ENCODE measurements around the gene ITPRIPL1.

ITPRIPL1 gene

DNA sequence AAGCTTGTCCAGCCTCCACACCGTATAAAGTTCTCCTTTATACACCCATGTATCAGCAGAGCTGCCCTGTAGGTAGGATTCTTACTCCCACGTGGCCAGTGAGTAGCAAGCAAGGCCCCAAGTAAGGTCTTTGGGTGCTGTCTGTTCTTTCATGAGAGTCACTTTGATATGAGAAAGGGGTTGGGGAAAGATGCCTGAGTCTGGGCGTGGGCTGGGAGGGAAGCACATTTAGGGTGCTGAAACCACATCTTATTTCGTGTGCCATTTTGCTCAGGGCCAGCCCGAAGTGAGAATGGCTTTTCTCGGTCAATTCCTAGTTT lies 436 bp upstream of the ITPRIPL1 start:
- no peak for DNase-seq

DNA sequence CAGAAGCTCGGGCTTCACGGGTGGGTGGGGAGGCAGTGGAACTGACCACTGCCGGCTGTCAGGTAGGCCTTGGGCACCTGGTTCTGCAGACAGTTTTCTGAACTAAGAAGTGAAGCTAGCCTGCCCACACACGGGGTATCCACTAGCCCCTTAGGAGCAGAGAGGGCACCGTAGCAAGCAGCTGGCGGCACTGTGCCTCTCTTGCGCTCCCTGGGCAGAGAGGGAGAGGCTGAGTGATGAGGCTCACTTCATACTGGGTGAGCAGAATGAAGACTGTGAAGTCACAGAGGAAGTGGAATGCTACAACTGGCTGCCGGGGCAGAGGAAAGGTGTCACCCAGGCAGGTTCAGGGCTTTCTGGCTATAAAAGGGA lies 753 bp downstream of the ITPRIPL1 start:
- DNase-seq = no peak

DNA sequence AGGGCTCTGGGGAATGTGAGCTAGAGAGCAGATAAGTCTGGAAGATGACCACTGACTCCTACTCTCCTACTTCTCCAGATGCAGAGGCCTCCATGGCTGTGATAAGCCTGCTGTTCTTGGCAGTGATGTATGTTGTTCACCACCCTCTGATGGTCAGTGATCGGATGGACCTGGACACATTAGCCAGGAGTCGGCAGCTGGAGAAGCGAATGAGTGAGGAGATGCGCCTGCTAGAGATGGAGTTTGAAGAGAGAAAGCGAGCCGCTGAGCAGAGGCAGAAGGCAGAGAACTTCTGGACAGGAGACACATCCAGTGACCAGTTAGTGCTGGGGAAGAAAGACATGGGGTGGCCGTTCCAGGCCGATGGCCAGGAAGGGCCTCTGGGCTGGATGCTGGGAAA lies 1.4 kb downstream of the ITPRIPL1 start:
- DNase-seq = no peak

DNA sequence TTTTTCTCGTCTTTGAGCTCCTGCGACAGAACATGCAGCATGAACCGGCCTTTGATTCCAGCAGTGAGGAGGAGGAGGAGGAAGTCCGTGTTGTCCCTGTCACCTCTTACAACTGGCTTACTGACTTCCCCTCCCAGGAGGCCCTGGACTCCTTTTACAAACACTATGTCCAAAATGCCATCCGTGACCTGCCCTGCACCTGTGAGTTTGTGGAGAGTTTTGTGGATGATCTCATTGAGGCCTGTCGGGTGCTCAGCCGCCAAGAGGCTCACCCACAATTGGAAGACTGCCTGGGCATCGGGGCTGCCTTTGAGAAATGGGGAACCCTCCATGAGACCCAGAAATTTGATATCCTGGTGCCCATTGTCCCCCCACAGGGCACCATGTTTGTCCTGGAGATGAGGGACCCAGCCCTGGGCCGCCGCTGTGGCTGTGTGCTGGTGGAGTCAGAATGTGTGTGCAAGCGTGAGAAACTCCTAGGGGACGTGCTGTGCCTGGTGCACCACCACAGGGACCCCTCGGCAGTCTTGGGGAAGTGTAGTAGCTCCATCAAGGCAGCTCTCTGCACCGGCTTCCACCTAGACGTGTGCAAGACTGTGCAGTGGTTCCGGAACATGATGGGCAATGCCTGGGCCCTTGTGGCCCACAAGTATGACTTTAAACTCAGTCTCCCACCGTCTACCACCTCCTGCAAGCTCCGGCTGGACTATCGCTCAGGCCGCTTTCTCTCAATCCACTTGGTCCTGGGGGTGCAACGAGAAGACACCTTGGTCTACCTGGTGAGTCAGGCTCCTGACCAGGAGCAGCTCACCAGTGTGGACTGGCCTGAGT lies 2.1 kb downstream of the ITPRIPL1 start:
- DNase-seq = no peak

DNA sequence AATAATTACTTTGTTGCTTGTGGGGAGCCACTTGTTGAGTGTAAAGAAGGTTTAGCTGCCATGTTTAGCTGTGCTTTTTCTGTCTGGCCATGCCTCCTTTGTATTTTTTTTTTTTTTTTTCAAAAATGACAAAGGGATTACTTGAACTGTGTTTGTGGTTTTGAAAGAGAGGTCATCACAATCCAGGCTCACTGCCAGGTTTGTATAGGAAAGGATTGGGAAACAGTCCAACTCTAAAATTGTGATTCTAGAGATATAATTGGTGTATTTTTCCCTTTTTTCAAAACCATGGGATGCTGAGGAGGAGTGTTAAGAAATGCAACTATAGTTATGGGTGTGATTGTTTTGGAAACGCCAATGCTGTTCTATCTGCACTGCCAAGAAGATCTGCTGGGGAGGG lies 4.3 kb downstream of the ITPRIPL1 start:
- no peak for DNase-seq

DNA sequence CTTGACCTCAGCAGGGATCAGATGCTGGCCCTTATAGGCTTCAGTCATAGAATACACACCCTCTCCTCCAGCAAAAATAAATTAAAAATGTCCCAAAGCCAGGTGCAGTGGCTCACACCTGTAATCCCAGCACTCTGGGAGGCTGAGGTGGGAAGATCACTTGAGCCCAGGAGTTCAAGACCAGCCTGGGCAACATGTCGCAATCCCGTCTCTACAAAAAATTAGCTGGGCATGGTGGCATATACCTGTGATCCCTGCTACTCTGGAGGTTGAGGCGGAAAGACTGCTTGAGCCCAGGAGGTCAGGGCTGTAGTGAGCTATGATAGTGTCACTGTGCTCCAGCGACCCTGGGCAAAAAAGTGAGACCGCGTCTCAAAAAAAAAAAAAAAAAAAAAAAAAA lies 4.8 kb downstream of the ITPRIPL1 start:
- DNase-seq = no peak

DNA sequence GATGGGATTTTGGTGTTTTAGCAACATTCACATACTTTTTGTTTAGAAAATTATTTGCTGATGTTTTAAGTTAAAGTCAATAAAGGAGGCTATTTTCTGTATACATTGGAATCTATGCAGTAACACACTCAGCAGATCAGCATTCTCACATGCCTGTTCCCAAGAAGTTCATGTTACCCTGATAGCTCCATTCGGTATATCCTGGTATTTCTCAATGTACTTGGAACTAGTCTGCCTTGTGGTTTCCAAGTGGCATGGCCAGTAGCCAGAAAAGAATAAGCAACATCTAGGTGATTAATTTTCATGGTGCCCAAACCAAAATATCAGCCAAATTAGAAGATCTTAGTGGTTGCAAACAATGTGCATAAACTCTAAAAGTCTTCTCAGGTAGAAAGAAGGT lies 5.3 kb downstream of the ITPRIPL1 start:
- DNase-seq = no peak

DNA sequence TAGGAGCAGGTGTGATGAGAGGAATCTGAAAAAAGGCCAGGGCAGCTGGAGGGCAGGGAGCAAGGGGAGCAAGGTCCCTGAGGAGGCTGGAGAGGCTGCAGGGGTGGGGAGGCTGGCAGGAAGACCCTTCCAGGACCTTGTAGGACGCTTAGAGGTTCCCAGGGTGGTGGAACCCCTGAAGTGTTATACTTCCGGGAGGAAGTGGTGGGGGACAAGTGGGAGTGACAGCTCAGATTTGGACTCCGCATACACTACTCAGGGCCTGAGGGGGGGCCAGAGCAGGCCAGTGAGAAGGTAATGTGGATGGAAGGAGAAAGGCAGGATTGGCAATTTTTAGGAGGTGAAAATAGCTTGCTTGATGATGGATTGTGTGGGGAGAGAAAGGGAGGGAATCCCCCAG lies 8.6 kb downstream of the ITPRIPL1 start:
- no peak for DNase-seq

DNA sequence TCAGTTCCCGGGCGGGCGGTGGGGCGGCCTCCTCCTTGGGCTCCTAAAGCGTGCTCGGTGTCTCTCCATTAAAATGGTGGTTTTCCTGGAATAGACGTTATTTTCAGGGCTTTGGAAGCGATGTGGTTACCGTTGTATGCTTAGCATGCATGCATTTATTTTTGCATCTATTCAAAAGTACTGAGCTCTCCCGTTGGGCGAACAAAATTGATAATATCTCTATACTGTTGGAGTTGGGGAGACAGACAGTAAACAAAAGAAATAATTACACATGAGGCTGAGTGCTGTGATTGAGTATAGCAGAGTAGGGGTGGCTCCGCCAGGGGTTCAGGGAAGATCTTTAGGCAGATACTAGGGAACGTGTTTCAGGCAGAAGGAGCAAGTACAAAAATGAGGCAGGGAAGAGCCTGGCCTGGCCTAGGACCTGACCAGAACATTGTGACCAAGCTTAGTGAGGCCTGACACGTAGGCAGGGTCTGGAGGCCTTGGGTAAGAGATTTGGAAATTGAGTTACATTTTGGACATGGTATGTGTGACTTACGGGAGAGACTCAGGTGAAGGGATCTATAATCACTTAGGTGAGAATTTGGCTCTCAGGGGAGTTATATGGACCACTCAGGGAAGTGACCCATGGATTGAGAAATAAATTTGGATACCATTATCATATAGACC lies 11.1 kb downstream of the ITPRIPL1 start:
- DNase-seq = no peak

DNA sequence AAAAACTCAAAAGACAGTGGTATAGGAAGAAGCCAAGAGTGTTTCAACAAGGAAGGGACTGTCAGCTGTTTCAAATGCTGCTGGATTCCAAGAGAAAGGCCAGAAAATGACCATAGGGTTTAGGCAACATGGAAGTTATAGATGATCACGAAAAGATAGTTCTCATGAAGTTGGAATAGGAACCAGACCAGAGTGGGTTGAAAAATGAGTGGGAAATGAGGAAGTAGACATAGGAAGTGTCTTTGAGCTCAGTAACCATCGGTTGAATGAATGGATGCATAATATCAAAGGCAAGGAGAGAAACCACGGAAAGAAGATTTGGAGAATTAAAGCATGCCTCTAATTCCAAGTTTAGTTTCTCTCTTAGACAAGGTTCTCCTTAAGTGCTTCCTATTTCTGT lies 11.8 kb downstream of the ITPRIPL1 start:
- DNase-seq = no peak

DNA sequence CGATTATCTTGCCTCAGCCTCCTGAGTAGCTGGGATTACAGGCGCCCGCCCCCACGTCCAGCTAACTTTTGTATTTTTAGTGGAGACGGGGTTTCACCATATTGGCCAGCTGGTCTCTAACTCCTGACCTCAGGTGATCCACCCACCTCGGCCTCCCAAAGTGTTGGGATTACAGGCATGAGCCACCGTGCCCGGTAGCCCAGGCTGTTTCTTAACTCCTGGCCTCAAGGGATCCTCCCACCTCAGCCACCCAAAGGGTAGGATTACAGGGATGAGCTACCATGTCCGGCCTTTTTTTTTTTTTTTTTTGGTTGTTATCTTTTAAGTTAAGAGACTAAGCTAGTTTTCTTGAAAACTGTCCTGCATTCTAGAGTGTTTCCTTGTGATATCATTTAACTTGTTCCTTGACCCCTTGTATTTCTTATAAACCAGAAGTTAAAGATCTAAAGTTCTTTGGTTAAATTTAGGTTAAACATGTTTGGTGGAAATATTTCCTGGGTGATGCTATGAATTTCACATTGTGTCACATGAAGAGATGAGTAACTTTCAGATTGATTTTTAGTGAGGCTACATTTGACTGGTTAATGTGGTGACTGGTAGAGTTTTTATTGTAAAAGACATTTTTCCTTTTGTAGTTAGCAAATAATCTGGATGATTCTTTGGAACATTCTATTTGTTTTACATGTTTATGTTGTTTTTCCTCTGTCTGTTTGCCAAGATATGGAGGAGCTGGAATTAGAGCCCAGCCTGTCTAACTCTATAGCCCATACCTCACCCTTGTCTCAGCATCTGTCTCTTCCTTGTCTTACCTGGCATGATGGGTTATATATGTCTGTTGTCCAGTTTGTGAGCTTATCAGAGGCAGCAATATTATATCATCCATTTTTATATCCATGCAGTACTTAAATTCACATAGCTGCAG lies 15.6 kb downstream of the ITPRIPL1 start:
- no peak for DNase-seq

DNA sequence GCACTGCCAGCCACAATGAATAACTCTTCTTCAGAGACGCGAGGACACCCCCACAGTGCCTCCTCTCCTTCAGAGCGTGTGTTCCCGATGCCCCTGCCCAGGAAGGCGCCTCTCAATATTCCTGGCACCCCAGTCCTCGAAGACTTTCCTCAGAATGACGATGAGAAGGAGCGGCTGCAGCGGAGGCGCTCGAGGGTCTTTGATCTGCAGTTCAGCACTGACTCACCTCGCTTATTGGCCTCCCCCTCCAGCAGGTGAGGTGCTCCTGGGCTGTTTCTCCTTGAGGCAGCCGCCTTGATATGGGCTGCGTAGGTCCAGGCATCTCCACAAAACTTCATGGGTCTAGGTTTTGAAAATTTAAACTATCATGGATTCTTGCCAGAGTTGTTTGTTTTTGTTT lies 16.5 kb downstream of the ITPRIPL1 start:
- no peak for DNase-seq

DNA sequence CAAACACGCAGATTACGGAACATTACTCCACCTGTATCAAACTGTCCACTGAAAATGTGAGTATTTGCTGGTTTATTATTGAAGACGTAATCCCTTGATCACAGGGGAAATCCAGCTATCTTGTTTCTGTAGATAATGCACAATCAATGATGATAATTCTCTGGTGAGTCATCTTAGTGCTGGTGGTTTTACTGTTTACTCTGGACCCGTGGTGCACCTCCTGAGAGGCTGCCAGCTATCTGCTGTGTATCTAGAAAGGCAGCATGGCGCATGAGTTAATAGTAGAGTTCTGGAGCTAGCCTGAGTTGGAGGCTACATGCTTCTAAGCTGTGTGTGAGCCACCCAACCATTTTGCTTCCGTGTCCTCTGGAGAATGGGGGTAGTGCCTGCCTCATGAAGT lies 17.0 kb downstream of the ITPRIPL1 start:
- no peak for DNase-seq

DNA sequence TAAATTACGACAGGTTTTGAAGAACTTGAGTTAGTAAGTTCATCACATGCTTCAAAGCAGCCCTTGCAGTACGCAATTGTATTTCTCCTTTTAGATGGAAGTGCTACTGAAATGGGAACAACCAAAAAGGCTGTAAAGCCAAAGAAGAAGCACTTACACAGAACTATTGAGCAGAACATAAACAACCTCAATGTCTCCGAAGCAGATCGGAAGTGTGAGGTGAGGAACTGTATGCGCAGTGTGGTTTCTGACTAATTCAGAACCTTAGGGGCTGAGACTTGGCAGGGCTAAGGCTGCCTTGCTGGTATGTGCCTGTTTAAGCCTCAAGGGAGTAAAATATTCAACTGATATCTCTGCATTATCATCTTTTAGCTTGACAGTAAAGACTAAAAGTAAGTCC lies 18.9 kb downstream of the ITPRIPL1 start:
- no peak for DNase-seq

DNA sequence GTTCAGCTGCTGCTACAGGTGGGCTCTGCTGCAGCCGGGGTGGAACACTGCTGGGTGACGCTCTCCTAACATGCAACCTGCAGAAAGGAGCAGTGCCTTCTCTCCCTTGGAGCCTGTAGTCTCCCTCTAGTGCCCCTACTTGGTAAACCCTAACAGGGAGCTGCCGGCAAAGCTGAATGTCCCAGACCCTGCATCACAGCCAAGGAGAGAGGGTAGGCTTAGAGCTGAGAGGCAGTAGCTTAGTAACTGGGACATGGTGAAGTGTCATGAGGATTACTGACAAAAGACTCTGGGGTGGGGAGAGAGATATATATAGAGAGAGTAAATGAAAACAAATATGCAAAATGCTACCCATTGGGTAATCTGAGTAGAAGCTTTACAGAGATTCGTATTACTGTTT lies 20.3 kb downstream of the ITPRIPL1 start:
- DNase-seq = no peak

DNA sequence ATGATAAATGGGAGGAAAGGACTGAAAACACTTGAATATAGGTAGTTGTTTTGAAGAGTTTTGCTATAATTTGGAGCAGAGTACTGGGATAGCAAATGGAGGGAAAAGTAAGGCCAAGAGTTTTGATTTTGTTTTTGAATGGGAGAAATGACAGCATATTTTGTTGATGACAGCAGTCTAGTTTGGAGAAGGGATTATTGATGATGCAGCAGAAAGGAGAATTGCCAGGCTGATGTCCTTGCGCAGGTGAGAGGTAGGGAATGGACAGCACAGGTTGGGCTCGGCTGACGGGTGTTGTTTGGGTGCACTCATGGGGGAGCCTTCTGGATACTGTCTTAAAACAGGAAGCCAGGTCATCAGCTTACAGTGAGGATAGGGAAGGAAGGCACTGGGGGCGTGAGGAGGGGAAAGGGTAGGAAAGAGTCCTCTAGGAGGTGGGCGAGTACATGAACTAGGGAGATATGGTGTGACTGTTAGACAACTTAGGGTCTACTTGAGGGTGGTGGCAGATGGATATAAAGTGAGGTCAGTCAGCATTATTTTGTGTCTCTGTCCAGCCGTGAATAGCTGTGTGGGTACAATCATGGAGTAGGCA lies 20.8 kb downstream of the ITPRIPL1 start:
- DNase-seq = no peak

DNA sequence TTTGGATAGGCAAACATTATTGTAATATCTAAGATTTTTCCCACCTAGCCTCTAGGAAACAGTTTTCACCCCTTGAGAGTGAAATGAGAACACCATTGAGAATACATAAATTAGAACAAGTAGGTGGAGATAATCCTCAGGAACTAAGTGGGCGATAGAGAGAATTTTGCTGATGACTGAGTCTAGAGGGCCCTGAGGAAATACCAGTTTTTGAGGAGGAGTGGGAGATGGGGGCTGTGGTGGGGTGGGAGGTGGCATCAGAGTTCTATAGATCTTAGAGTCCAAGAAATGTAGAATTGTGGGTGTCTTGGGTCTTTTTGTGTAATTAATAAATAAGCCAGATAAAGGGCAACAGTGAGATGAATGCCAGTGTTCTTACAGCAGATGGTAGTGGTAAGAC lies 22.3 kb downstream of the ITPRIPL1 start:
- DNase-seq = no peak

DNA sequence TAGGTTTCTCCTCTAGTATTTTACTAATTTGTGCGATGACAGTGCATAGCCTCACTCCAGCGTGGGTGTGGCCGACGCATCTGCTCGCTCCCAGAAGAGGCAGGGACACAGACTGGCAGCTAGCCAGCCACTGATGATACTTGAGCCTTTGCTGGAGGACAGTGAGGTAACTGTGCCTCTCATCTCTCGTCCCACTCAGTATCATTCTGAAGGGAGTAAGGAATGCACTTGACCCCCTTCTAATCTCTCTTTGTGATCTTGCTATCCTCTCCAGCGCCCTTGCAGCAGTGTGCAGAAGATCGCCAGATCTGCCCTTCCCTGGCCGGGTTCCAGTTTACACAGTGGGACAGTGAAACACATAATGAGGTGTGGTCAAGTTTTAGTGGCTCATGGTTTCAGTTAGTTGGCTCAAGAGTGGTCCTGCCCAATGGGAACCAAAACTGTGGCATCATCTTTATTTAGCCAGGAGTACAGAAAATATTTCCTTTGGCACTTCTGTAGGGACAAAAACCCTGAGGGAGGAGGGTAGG lies 28.0 kb downstream of the ITPRIPL1 start:
- DNase-seq = no peak

DNA sequence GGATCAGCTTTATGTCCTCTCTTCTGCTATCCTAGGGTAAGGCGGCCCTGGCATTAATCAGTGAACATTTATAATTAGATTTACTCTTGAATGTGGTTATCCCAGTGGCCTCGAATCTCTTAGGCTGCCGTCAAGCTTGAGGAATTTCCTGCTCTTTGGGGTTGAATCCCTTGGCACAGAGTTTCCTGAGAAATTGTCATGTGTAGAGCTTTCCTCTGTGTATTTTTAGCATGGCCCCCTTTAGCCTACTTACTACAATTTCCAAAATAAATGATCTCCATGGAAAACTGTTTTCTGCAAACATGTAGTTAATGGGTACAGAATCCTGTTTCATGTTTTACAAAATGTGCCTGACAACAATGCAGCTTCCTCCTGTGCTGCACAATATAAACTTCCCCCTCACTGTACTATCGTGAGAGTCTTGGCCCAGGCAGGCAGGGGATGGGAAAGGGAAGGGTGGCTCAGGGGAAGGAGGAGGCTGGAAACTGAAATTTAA lies 28.5 kb downstream of the ITPRIPL1 start:
- no peak for DNase-seq

DNA sequence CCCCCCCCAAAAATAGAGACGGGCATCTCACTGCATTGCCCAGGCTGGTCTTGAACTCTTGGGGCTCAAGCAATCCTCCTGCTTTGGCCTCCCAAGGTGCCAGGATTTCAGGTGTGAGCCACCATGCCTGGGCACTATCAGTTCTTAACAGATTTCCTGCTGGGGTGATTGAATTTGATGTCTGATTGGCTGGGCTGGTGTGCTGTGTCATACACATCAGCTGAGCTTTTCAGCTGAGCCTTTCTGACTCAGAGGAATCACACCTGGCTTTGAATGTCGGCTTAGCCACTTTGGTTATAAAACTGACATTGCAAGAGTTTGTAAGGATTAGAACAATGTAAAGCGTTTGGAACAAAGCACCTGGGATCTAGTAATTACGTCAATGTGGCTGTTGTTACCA lies 29.4 kb downstream of the ITPRIPL1 start:
- DNase-seq = no peak

DNA sequence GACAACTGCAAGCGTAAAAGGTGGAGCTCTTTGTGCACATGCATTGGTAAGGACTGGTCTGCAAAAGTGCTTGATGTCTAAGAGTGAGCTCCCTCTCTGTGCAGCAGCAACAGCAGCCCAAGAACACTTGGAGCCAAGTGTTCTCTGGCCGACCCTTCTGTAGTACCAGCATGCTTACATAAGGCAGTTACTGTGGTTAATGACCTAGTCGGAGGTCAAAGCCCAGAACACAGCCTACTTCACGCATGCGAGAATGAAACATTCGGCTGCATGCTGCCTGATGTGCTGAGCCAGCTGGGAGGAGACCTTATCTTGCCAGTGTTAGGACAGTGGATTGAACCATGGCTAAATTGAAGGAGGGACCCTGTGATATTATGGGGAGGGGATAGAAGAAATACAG lies 31.8 kb downstream of the ITPRIPL1 start:
- no peak for DNase-seq

DNA sequence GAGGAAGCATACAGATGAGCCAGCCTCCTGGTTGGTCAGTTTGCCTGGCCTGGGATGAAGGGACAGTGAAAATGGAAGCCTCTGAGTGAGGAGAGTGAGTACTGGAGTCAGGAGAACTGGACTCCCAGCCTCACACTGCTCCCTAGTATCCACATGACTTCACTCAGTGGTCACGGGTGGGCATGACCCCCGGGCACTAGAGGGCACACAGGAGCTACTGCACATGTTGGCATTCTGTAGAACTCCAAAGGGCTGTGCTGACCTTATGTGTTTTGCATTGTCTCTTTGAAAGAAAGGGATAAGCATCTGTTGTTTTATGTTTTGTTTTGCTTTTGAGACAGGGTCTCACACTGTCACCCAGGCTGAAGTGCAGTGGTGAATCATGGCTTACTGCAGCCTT lies 34.2 kb downstream of the ITPRIPL1 start:
- DNase-seq = peak in 1 of 2 donors; percentile 10

DNA sequence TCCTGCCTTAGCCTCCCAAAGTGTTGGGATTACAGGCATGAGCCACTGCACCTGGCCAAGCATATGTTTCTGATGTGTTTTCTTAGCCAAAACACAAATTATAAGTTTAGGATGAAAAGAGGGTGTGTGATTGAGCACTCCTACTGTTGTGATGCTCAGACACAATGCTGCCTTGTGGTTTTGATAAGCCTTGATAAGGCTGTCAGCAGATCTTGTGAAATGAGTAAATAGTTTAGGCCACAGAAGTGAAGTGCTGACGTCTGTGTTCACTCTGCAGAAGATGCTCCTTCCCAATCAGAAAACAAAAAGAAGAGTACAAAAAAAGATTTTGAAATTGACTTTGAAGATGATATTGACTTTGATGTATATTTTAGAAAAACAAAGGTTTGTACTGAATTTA lies 34.7 kb downstream of the ITPRIPL1 start:
- no peak for DNase-seq

Measured in bone marrow (tissue), 2 donors.